Measurements from ENCODE around the gene SHISA6.

DNA sequence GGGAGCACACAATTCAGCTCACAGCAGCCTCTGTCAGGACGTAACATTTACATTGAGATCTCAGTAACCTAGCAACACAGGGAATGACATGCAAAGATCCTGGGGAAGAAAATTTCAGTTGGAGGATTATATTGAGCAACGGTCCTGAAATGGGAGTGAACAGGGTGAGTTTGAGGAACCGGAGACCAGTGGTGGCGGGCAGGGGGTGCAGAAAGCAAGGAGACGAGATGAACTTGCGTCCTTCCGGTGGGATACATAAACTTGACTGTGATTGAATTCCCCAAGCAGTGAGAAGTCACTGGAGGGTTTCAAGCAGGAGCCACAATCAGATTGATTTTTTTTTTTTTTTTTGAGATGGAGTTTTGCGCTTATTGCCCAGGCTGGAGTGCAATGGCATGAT is 51.5 kb downstream of the SHISA6 start:
- TF ChIP-seq CTCF (IDR thresholded peaks at IDR 0.05; ENCODE audit: low read length) (no peak), EZH2 (IDR thresholded peaks at IDR 0.05; ENCODE audit: borderline replicate concordance, low read length) (no peak)
